Measurements from ENCODE around the gene GAK. TPM values are rescaled to one million over a fixed set of nuclear protein-coding genes. Genes with fewer than 3 reads are reported as not detected.

GAK gene
- total RNA-seq, 1 donor from 2014 or later: 123 TPM

DNA sequence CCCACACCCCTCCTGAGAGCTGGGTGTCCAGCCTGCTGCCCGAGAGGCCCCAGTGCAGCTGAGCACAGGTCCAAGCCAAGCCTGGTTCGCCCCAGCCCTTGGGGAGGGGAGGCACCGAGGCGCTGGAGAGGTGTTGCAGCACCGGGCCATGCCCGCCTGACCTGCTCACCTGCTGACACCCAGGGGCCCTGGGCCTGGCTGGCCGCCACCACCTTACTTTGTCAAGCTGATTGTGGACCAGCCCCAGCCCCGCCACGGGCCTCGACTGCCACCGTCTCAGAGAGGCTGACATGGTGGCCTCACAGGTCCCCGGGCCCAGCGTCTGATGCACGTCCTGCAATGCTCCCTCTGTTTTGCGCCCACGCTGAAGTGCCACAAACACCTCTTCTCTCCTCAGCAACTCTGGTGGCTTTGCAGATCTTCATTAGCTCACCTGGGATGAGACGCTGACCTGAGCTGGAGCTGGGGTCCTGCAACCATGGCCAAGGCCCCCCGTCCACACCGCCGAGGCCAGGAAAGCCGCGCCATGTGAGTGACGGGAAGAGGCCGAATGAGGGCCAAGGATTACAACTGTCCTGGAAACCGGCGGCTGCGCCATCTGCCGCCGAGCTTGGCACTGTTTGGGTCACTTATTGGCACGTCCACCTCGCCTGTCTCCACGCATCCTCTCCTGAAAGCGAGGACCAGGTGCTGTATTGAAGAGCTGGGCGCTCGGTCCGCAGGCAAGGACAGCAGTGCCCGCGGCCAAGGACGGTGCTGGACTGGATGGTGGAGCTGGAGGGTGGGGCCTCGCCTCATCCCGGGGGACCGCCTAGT is 113.8 kb downstream of the GAK start:
- Mint-ChIP-seq H3K27ac (ENCODE audit: unreplicated experiment) (no peak overlapping the region), H3K4me3 (ENCODE audit: unreplicated experiment) (no peak overlapping the region), H3K36me3 (ENCODE audit: unreplicated experiment) (peaks cover 14% of the 10 kb centered on the region), H3K9me3 (ENCODE audit: unreplicated experiment) (peaks cover 9% of the 10 kb centered on the region), H3K4me1 (ENCODE audit: low read depth, unreplicated experiment) (peaks cover 4% of the 10 kb centered on the region), H3K27me3 (ENCODE audit: unreplicated experiment) (peaks cover 20% of the 10 kb centered on the region)
- TF ChIP-seq CTCF (IDR thresholded peaks at IDR 0.05; ENCODE audit: partially characterized antibody, unreplicated experiment): no peak
- no peak for DNase-seq

GRCh38 chr4:815464-816146 is 116.5 kb downstream of the GAK start:
- peaks cover 8% of the 10 kb centered on the region for H3K27me3 Mint-ChIP-seq (ENCODE audit: unreplicated experiment)
- H3K9me3 Mint-ChIP-seq (ENCODE audit: unreplicated experiment): peaks cover 3% of the 10 kb centered on the region
- TF ChIP-seq CTCF (IDR thresholded peaks at IDR 0.05; ENCODE audit: partially characterized antibody, unreplicated experiment): no peak
- H3K27ac Mint-ChIP-seq (ENCODE audit: unreplicated experiment): no peak overlapping the region
- no peak overlapping the region for H3K4me3 Mint-ChIP-seq (ENCODE audit: unreplicated experiment)
- no peaks in the 10 kb centered on the region for H3K4me1 Mint-ChIP-seq (ENCODE audit: low read depth, unreplicated experiment)
- peaks cover 14% of the 10 kb centered on the region for H3K36me3 Mint-ChIP-seq (ENCODE audit: unreplicated experiment)
- no peak for DNase-seq

GRCh38 chr4:814312-814850 is 117.7 kb downstream of the GAK start:
- Mint-ChIP-seq H3K36me3 (ENCODE audit: unreplicated experiment) (peaks cover 17% of the 10 kb centered on the region), H3K9me3 (ENCODE audit: unreplicated experiment) (peaks cover 2% of the 10 kb centered on the region), H3K4me1 (ENCODE audit: low read depth, unreplicated experiment) (no peaks in the 10 kb centered on the region), H3K27ac (ENCODE audit: unreplicated experiment) (no peak overlapping the region), H3K4me3 (ENCODE audit: unreplicated experiment) (no peak overlapping the region), H3K27me3 (ENCODE audit: unreplicated experiment) (peaks cover 8% of the 10 kb centered on the region)
- no peak for DNase-seq
- no peak for TF ChIP-seq CTCF (IDR thresholded peaks at IDR 0.05; ENCODE audit: partially characterized antibody, unreplicated experiment)

DNA sequence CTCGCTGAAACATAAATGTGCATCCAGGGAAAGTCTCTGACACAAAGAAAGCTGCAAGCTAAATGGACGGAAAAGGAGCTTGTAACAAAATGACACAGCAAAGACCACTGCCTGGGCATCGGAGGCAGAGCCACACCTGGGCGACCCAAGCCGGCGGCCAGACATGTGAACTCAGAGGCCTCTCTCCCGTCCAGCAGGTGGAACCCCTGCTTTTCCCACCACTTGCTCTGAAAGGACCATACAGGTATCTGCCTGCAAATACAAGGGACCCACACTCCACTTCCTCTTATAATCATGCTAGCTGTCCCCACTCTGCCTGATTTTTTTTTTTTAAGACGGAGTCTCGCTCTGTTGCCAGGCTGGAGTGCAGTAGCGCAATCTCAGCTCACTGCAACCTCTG is 118.2 kb downstream of the GAK start:
- DNase-seq: no peak
- no peak for TF ChIP-seq CTCF (IDR thresholded peaks at IDR 0.05; ENCODE audit: partially characterized antibody, unreplicated experiment)
- Mint-ChIP-seq H3K36me3 (ENCODE audit: unreplicated experiment) (peaks cover 18% of the 10 kb centered on the region), H3K4me3 (ENCODE audit: unreplicated experiment) (no peak overlapping the region), H3K27ac (ENCODE audit: unreplicated experiment) (no peak overlapping the region), H3K9me3 (ENCODE audit: unreplicated experiment) (peaks cover 2% of the 10 kb centered on the region), H3K27me3 (ENCODE audit: unreplicated experiment) (peaks cover 7% of the 10 kb centered on the region), H3K4me1 (ENCODE audit: low read depth, unreplicated experiment) (no peaks in the 10 kb centered on the region)

Data from glutamatergic neuron (in vitro differentiated cells).